Heart left ventricle (tissue), 13 donors: ENCODE data around the gene G0S2.

Source experiments
- POLR2A ChIP-seq, 2 donors: fragments of 450-650 bp; IDR thresholded peaks; one replicate each; pipeline ENCODE4 v1.6.1; 2017; ENCODE audit warnings: antibody characterized with exemption in 2 of 2, mild to moderate bottlenecking in 2 of 2, moderate library complexity in 2 of 2
- TF ChIP-seq, protein P1 (sequence below), 12 donors: fragments of 200-600 bp; sonication (generic) in 4 of 12; IDR thresholded peaks; one replicate each; pipeline versions ENCODE4 v1.5.0 to v1.8.0; 2018 to 2022; ENCODE audit warnings: antibody characterized with exemption in 12 of 12, mild to moderate bottlenecking in 5 of 12
- donor health status: ischemic (EF 13 %, LVEDD 7.1; RV severe dilation, severe dysfunction).
- donor health status: DM: no; HTN: yes; CAD: no.
- donor health status: DM: no; HTN: no; CAD: no.
- donor health status: ischemic (EF 25% LVEDD 6.9; RV normal size, moderate dysfunction).
- donor health status: ischemic (EF 25% LVEDD 5.7; RV mildly dilated, moderate dysfunction).
- donor health status: ischemic (EF 35%, LVEDD 5.7; RV mildly dilated, moderate dysfunction).
- donor health status: nonischemic (EF 11% LVEDD 7.7; RV severe dilation, severe dysfunction).
- donor health status: DM: yes; HTN: yes; CAD: no.
- donor health status: PGD.
- donor health status: ischemic (EF 29% LVEDD 5.4; RV normal size, mild dysfunction).
- donor health status: nonischemic (EF 23%, LVEDD 6.1; RV moderate dilation, normal function).

DNA sequence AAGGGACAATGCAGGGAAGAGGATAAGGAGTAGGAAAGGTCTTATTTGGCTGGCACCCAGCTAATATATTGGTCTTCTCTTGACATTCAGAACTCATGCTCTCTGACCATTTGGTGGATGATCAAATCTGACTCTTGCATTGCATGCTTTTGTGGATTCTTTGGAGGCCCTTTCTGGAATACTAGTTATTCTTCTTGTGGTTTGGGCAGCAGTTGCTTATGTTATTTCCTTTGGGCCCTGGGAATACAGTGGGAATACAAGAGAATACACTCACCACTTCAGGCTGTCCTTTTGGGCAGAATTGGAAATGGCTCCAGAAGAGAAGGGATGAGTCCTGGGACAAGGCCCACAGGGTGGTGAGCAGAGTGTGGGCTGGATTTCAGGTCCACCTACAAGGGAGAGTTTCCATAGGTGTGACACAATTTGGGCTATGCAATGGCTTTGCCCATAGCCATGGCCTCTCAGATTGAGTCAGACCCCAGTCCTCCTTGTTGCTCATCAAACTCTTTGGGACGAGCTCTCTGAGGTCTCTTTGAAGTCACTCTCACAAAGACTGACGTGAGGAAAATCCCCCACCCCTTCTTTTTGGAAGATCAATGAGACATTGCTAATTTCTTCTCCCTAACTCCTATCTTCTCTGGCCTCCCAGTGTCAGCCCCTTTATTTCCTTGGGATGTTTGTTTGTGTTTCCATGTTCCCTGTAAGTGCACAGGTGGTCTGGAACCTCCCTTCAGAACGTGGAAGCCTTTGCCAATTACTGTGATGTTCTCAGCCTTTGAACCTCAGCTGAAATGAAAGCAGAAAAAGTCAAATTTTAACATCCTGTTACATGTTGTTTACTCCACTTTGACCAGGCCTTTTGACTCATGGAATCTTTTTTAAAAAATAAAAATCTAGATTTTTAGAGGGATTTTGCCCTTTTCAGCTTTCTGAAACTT, 48.8 kb downstream of the G0S2 start:
- TF ChIP-seq, protein P1, sequence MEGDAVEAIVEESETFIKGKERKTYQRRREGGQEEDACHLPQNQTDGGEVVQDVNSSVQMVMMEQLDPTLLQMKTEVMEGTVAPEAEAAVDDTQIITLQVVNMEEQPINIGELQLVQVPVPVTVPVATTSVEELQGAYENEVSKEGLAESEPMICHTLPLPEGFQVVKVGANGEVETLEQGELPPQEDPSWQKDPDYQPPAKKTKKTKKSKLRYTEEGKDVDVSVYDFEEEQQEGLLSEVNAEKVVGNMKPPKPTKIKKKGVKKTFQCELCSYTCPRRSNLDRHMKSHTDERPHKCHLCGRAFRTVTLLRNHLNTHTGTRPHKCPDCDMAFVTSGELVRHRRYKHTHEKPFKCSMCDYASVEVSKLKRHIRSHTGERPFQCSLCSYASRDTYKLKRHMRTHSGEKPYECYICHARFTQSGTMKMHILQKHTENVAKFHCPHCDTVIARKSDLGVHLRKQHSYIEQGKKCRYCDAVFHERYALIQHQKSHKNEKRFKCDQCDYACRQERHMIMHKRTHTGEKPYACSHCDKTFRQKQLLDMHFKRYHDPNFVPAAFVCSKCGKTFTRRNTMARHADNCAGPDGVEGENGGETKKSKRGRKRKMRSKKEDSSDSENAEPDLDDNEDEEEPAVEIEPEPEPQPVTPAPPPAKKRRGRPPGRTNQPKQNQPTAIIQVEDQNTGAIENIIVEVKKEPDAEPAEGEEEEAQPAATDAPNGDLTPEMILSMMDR (IDR thresholded peaks at IDR 0.05), result no peak
- no peak for TF ChIP-seq POLR2A (IDR thresholded peaks at IDR 0.05)
